K562 (cell line): Measurements from ENCODE around the gene LRRC74B. TPM values are rescaled to one million over a fixed set of nuclear protein-coding genes. Genes with fewer than 3 reads are reported as not detected.

Experiments used
- BHLHE40 ChIP-seq: IDR thresholded peaks from 2 replicates; pipeline ENCODE4 v1.6.1; 2011; ENCODE audit warnings: low read length, improper control_type of control experiment
- CBFB ChIP-seq: sonication (generic); formaldehyde crosslinking; IDR thresholded peaks from 2 replicates; pipeline ENCODE4 v1.4.0; 2020; ENCODE audit warnings: mild to moderate bottlenecking, missing genetic modification reagents
- E2F3 ChIP-seq: fragments of 250-450 bp; sonication (Bioruptor Pico); IDR thresholded peaks from 2 replicates; pipeline ENCODE4 v1.4.0; 2020; ENCODE audit warnings: mild to moderate bottlenecking
- KAT2B ChIP-seq: IDR thresholded peaks from one replicate; pipeline ENCODE4 v1.6.1; 2012; ENCODE audit warnings: low read depth, mild to moderate bottlenecking, control low read depth, inconsistent platforms, low read length, moderate library complexity
- KDM4B ChIP-seq, 2 experiments: fragments of 450-650 bp in 1 of 2; sonication (generic) in 1 of 2; IDR thresholded peaks; 2 replicates each; pipeline ENCODE4 v1.6.1; 2016 to 2017; ENCODE audit warnings: borderline replicate concordance in 2 of 2, antibody characterized with exemption in 1 of 2, low read depth in 1 of 2, mild to moderate bottlenecking in 1 of 2
- KDM5B ChIP-seq: fragments of 200-600 bp; sonication (generic); IDR thresholded peaks from 2 replicates; pipeline ENCODE4 v1.6.1; 2012; ENCODE audit warnings: low read depth, mild to moderate bottlenecking, moderate library complexity, low read length, control low read depth, inconsistent platforms; ENCODE audit not compliant: insufficient replicate concordance
- PPARD ChIP-seq: fragments of 250-450 bp; sonication (Bioruptor Pico); IDR thresholded peaks from 2 replicates; pipeline ENCODE4 v1.8.0; 2022; ENCODE audit warnings: inconsistent platforms, mild to moderate bottlenecking, moderate library complexity
- RBM22 ChIP-seq: fragments of 200-400 bp; formaldehyde crosslinking; IDR thresholded peaks from 2 replicates; pipeline ENCODE4 v1.6.1; 2018; ENCODE audit warnings: low read length, low read depth; ENCODE audit not compliant: poor library complexity, severe bottlenecking
- RFX7 ChIP-seq: fragments of 250-450 bp; sonication (Bioruptor Pico); IDR thresholded peaks from 2 replicates; pipeline ENCODE4 v1.5.1; 2021; ENCODE audit warnings: mild to moderate bottlenecking
- SAFB ChIP-seq: fragments of 200-400 bp; formaldehyde crosslinking; IDR thresholded peaks from 2 replicates; pipeline ENCODE4 v1.6.1; 2017; ENCODE audit warnings: low read depth, low read length, borderline replicate concordance
- TCF7L2 ChIP-seq: fragments of 150-350 bp; IDR thresholded peaks from 2 replicates; pipeline ENCODE4 v1.6.1; 2016; ENCODE audit warnings: low read depth, mild to moderate bottlenecking, low read length, moderate library complexity
- ZBTB43 ChIP-seq: sonication (generic); formaldehyde crosslinking; IDR thresholded peaks from 2 replicates; pipeline ENCODE4 v1.8.0; 2023; ENCODE audit warnings: mild to moderate bottlenecking, missing genetic modification reagents
- ZNF24 ChIP-seq: fragments of 450-650 bp; IDR thresholded peaks from 2 replicates; pipeline ENCODE4 v1.6.1; 2016
- ZNF408 ChIP-seq: fragments of 250-450 bp; sonication (Bioruptor Pico); IDR thresholded peaks from 2 replicates; pipeline ENCODE4 v1.4.0; 2020; ENCODE audit warnings: low read depth, mild to moderate bottlenecking, moderate library complexity
- polyA plus RNA-seq, 8 experiments: library from polyadenylated mRNA; depleted of rRNA in 4 of 8; stranded (reverse) in 5 of 8; unstranded in 3 of 8; fragments of >200 nt; fragmentation: Nextera tagmentation in 2 of 8; fragmentation: Illumina TruSeq in 1 of 8; extraction: Ambion mirVana in 2 of 8; extraction: Trizol in 1 of 8; gene quantifications; 2 replicates each; pipeline versions ENCODE4 v1.2.1 to v1.2.3, GENCODE V29; 2011 to 2014; ENCODE audit warnings: inconsistent platforms in 1 of 8, missing spikeins in 1 of 8
- total RNA-seq, 7 experiments: library from RNA; depleted of rRNA in 6 of 7; stranded (reverse); fragments of >200 nt in 6 of 7; fragmentation: Illumina TruSeq in 2 of 7; extraction: Trizol in 2 of 7; gene quantifications; 2 replicates each; pipeline versions ENCODE4 v1.2.1 to v1.2.3, GENCODE V29; 2011 to 2021; ENCODE audit warnings: low replicate concordance in 1 of 7
- TF ChIP-seq, protein P1 (sequence below): fragments of 250-450 bp; sonication (Bioruptor Pico); IDR thresholded peaks from 2 replicates; pipeline ENCODE4 v1.4.0; 2020
- TF ChIP-seq, protein P2 (sequence below): fragments of 450-650 bp; formaldehyde crosslinking; conservative IDR thresholded peaks from 2 replicates; pipeline ENCODE4 v1.4.0; 2022; ENCODE audit warnings: mild to moderate bottlenecking, missing genetic modification characterization
- TF ChIP-seq, protein P3 (sequence below), 2 experiments: fragments of 250-450 bp in 1 of 2; fragments of 450-650 bp in 1 of 2; sonication (Bioruptor Pico) in 1 of 2; IDR thresholded peaks; 2 replicates each; pipeline versions ENCODE4 v1.6.1 to v1.8.0; 2016 to 2021; ENCODE audit warnings: mild to moderate bottlenecking in 2 of 2, moderate library complexity in 2 of 2, missing compliant biosample characterization in 1 of 2, missing genetic modification characterization in 1 of 2

LRRC74B gene
- total and polyA plus RNA-seq, 9 of the 15 experiments (the other 6 are each of a cell fraction or from before 2014, with no cell fraction given) = not detected

DNA sequence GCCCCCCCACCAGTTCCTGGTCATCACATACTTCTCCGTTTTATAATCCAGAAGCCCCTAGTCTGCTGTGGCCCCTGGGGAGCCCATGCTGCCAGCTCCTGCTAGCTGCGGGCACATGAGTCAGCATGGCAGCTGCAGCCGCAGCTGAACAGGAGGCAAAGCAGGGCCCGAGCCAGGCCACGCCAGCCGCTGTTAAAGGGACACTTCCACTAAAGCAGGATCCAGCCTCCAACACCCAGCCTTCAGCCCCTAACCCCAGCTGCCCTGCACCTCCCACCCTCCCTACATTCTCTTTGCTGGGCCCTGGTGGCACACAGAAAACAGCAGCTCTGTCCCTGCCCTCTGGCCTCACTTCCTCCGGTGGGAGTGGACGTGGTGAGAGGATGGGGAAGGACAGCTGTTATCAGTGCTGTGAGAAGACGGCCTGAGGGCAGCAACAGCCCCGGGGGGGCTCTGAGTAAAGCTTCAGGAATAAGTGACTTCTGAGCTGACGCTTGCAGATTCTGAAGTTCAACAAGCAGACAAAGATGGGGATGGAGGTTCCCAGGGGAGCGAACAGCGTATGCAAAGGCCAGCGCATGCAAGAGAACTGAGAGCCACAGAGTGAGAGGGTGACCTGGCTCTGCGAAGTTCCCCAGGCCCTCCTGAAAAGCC is 688 bp upstream of the LRRC74B start (continued):
- TF ChIP-seq, protein P1, sequence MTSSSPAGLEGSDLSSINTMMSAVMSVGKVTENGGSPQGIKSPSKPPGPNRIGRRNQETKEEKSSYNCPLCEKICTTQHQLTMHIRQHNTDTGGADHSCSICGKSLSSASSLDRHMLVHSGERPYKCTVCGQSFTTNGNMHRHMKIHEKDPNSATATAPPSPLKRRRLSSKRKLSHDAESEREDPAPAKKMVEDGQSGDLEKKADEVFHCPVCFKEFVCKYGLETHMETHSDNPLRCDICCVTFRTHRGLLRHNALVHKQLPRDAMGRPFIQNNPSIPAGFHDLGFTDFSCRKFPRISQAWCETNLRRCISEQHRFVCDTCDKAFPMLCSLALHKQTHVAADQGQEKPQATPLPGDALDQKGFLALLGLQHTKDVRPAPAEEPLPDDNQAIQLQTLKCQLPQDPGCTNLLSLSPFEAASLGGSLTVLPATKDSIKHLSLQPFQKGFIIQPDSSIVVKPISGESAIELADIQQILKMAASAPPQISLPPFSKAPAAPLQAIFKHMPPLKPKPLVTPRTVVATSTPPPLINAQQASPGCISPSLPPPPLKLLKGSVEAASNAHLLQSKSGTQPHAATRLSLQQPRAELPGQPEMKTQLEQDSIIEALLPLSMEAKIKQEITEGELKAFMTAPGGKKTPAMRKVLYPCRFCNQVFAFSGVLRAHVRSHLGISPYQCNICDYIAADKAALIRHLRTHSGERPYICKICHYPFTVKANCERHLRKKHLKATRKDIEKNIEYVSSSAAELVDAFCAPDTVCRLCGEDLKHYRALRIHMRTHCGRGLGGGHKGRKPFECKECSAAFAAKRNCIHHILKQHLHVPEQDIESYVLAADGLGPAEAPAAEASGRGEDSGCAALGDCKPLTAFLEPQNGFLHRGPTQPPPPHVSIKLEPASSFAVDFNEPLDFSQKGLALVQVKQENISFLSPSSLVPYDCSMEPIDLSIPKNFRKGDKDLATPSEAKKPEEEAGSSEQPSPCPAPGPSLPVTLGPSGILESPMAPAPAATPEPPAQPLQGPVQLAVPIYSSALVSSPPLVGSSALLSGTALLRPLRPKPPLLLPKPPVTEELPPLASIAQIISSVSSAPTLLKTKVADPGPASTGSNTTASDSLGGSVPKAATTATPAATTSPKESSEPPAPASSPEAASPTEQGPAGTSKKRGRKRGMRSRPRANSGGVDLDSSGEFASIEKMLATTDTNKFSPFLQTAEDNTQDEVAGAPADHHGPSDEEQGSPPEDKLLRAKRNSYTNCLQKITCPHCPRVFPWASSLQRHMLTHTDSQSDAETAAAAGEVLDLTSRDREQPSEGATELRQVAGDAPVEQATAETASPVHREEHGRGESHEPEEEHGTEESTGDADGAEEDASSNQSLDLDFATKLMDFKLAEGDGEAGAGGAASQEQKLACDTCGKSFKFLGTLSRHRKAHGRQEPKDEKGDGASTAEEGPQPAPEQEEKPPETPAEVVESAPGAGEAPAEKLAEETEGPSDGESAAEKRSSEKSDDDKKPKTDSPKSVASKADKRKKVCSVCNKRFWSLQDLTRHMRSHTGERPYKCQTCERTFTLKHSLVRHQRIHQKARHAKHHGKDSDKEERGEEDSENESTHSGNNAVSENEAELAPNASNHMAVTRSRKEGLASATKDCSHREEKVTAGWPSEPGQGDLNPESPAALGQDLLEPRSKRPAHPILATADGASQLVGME (CRISPR knock-in tag) = 0 out of 2 replicates have a peak, but pooled peaks have one; percentile 81
- TF ChIP-seq BHLHE40 (no peak), RBM22 (no peak), KAT2B (no peak), TCF7L2 (no peak), PPARD (CRISPR knock-in tag) (no peak), KDM4B (IDR thresholded peaks at IDR 0.05; ENCODE audit: borderline replicate concordance in 2 of 2, low read depth in 1 of 2) (0 out of 4 replicates have a peak, but pooled peaks of 1 of the 2 experiments have one; percentile 8), RFX7 (CRISPR knock-in tag) (no peak), CBFB (CRISPR knock-in tag) (no peak), ZNF408 (CRISPR knock-in tag) (no peak), E2F3 (CRISPR knock-in tag) (0 out of 2 replicates have a peak, but pooled peaks have one; percentile 43), KDM5B (no peak), ZNF24 (no peak), ZBTB43 (CRISPR knock-in tag) (no peak), SAFB (no peak)
- TF ChIP-seq, protein P2, sequence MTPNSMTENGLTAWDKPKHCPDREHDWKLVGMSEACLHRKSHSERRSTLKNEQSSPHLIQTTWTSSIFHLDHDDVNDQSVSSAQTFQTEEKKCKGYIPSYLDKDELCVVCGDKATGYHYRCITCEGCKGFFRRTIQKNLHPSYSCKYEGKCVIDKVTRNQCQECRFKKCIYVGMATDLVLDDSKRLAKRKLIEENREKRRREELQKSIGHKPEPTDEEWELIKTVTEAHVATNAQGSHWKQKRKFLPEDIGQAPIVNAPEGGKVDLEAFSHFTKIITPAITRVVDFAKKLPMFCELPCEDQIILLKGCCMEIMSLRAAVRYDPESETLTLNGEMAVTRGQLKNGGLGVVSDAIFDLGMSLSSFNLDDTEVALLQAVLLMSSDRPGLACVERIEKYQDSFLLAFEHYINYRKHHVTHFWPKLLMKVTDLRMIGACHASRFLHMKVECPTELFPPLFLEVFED (CRISPR knock-in tag) = peak; percentile 24; the same call in 1 of the 2 replicates
- TF ChIP-seq, protein P3, sequence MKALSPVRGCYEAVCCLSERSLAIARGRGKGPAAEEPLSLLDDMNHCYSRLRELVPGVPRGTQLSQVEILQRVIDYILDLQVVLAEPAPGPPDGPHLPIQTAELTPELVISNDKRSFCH (CRISPR knock-in tag; IDR thresholded peaks at IDR 0.05) = no peak
- TF ChIP-seq, protein P3 (tag; IDR thresholded peaks at IDR 0.05) = peak; percentile 58; the same call in 1 of the 2 replicates
